Left lung (tissue), 10 donors: ENCODE results near the gene DNAJC1. TPM values are rescaled to one million over a fixed set of nuclear protein-coding genes. Genes with fewer than 3 reads are reported as not detected.

Experiments
- ATAC-seq: fragments of 200-7000 bp; cut with Tn5 transposase; one replicate; pipeline ENCODE4 v1.9.1; 2020; ENCODE audit warnings: moderate library complexity
- DNase-seq, 4 donors: peaks; one replicate each; pipeline ENCODE4 v3.0.0-alpha.2; 2013 to 2020
- H3K27ac ChIP-seq, 2 donors: fragments of 200-600 bp; sonication (generic) in 1 of 2; one replicate each; pipeline versions ENCODE4 v1.5.0 to v1.8.0; 2020 to 2021
- H3K27me3 ChIP-seq, 2 donors: fragments of 200-600 bp; sonication (generic) in 1 of 2; one replicate each; pipeline versions ENCODE4 v1.5.0 to v1.8.0; 2020 to 2021
- H3K36me3 ChIP-seq, 2 donors: fragments of 200-600 bp; sonication (generic) in 1 of 2; one replicate each; pipeline versions ENCODE4 v1.5.0 to v1.8.0; 2020 to 2021
- H3K4me1 ChIP-seq, 2 donors: fragments of 200-600 bp; one replicate each; pipeline ENCODE4 v1.8.0; 2021
- H3K4me3 ChIP-seq, 2 donors: fragments of 200-600 bp; sonication (generic) in 1 of 2; one replicate each; pipeline versions ENCODE4 v1.5.0 to v1.8.0; 2020 to 2021; ENCODE audit warnings: mild to moderate bottlenecking in 1 of 2
- H3K9me3 ChIP-seq, 2 donors: fragments of 200-600 bp; sonication (generic) in 1 of 2; one replicate each; pipeline versions ENCODE4 v1.5.0 to v1.8.0; 2020 to 2021
- CTCF ChIP-seq, 2 donors: fragments of 200-600 bp; sonication (generic) in 1 of 2; IDR thresholded peaks; one replicate each; pipeline versions ENCODE4 v1.5.0 to v1.8.0; 2021; ENCODE audit warnings: antibody characterized with exemption in 2 of 2
- intact Hi-C, 2 donors: fragments of 100-400 bp; cut with DNase I; formaldehyde crosslinking; loops; one replicate each; pipeline versions ENCODE4 v1.11.2 to v1.14.2; 2022
- polyA plus RNA-seq, 6 donors: library from polyadenylated mRNA; unstranded; fragments of 120-200 nt; gene quantifications; one replicate each; pipeline ENCODE4 v1.2.1, GENCODE V29; 2013; ENCODE audit not compliant: insufficient read length in 6 of 6
- total RNA-seq, 2 donors: library from RNA; stranded (reverse); fragmentation: NEBNext Ultra II Directional; extraction: Animal tissue kit (Norgen Biotek cat#: 25700); gene quantifications; one replicate each; pipeline ENCODE4 v1.2.1, GENCODE V29; 2021
- donor health status: DM: no; HTN: yes; CAD: no.
- donor health status: DM: no; HTN: no; CAD: no.

The DNAJC1 gene
- total and polyA plus RNA-seq, 8 donors = 29.1 to 40.9 (median 32.9) TPM

GRCh38 chr10:21750424-21750823, 253.1 kb downstream of the DNAJC1 start:
- H3K4me1 ChIP-seq = no peaks in the 10 kb centered on the region
- intact Hi-C loops = no loop called here
- peaks cover 0 to 15% of the 10 kb centered on the region in 2 donors for H3K36me3 ChIP-seq
- TF ChIP-seq CTCF (IDR thresholded peaks at IDR 0.05) = no peak
- no peaks in the 10 kb centered on the region for H3K27me3 ChIP-seq
- no peaks in the 10 kb centered on the region for H3K9me3 ChIP-seq
- H3K27ac ChIP-seq = no peak overlapping the region
- ATAC-seq (no peak), DNase-seq (no peak)
- no peak overlapping the region for H3K4me3 ChIP-seq

- Histone ChIP-seq H3K4me3 (no peak overlapping the region), H3K27ac (no peak overlapping the region), H3K9me3 (no peaks in the 10 kb centered on the region), H3K27me3 (no peaks in the 10 kb centered on the region), H3K4me1 (no peaks in the 10 kb centered on the region), H3K36me3 (peaks cover 0 to 15% of the 10 kb centered on the region in 2 donors)
- intact Hi-C loops = no loop called here
- no peak for TF ChIP-seq CTCF (IDR thresholded peaks at IDR 0.05)
- ATAC-seq (no peak), DNase-seq (no peak)
Measured at GRCh38 chr10:21749788-21750187, 253.7 kb downstream of the DNAJC1 start.

GRCh38 chr10:21747809-21748208, 255.7 kb downstream of the DNAJC1 start:
- no peak overlapping the region for H3K4me3 ChIP-seq
- intact Hi-C loops = no loop called here
- no peak for TF ChIP-seq CTCF (IDR thresholded peaks at IDR 0.05)
- no peaks in the 10 kb centered on the region for H3K4me1 ChIP-seq
- H3K27ac ChIP-seq = no peak overlapping the region
- no peaks in the 10 kb centered on the region for H3K9me3 ChIP-seq
- ATAC-seq (no peak), DNase-seq (no peak)
- no peaks in the 10 kb centered on the region for H3K27me3 ChIP-seq
- peaks cover 0 to 29% of the 10 kb centered on the region in 2 donors for H3K36me3 ChIP-seq

GRCh38 chr10:21746118-21746517, 257.4 kb downstream of the DNAJC1 start:
- DNase-seq = no peak
- Histone ChIP-seq H3K9me3 (no peaks in the 10 kb centered on the region), H3K27ac (no peak overlapping the region), H3K4me1 (no peaks in the 10 kb centered on the region), H3K36me3 (peaks cover 0 to 44% of the 10 kb centered on the region in 2 donors), H3K4me3 (no peak overlapping the region), H3K27me3 (no peaks in the 10 kb centered on the region)
- no peak for TF ChIP-seq CTCF (IDR thresholded peaks at IDR 0.05)
- intact Hi-C loops = no loop called here
- no peak for ATAC-seq

- Histone ChIP-seq H3K27me3 (no peaks in the 10 kb centered on the region), H3K4me3 (no peak overlapping the region), H3K9me3 (no peaks in the 10 kb centered on the region), H3K4me1 (no peaks in the 10 kb centered on the region), H3K36me3 (peaks cover 0 to 58% of the 10 kb centered on the region in 2 donors), H3K27ac (no peak overlapping the region)
- intact Hi-C loops = no loop called here
- ATAC-seq (no peak), DNase-seq (no peak)
- TF ChIP-seq CTCF (IDR thresholded peaks at IDR 0.05) = no peak
Measured at GRCh38 chr10:21744223-21744622, 259.3 kb downstream of the DNAJC1 start.
